GM18873 (cell line): ENCODE measurements around the gene EMC6.

Experiments
- ATAC-seq: cut with Tn5 transposase; IDR thresholded peaks from one replicate; pipeline ENCODE4 v1.9.1; 2021; ENCODE audit warnings: mild to moderate bottlenecking, moderate library complexity, moderate number of reproducible peaks; ENCODE audit not compliant: unreplicated experiment, low FRiP score

The EMC6 gene

DNA sequence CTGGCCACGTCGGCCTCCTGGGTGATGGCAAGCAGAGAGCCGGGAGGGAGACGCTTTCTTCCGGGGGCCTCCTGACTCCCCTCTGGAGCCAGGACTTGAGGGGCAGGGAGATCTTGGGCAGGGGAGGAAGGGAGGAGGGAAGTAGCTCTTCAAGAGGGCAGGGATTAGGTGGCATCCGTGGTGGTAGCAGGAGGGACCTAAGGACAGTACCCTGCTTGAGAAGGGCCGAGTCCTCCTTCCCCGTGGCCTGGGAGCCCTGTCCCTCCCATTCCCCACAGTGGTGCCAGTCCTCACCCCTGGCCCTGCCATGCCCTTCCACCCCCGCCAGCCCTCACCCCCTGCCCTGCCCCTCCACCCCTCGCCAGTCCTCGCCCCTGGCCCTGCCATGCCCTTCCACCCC is 12.8 kb upstream of the EMC6 start:
- ATAC-seq, result no peak

DNA sequence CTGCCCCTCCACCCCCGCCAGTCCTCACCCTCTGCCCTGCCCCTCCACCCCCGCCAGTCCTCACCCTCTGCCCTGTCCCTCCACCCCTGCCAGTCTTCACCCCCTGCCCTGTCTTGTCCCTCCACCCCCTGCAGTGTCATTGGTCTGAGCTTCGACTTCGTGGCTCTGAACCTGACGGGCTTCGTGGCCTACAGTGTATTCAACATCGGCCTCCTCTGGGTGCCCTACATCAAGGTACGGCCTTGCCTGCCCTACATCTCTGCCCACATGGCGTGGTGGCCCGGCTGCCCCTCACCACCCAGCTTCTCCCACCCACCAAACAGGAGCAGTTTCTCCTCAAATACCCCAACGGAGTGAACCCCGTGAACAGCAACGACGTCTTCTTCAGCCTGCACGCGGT is 12.3 kb upstream of the EMC6 start:
- no peak for ATAC-seq

GRCh38 chr17:3656755-3657587 is 11.6 kb upstream of the EMC6 start:
- no peak for ATAC-seq

DNA sequence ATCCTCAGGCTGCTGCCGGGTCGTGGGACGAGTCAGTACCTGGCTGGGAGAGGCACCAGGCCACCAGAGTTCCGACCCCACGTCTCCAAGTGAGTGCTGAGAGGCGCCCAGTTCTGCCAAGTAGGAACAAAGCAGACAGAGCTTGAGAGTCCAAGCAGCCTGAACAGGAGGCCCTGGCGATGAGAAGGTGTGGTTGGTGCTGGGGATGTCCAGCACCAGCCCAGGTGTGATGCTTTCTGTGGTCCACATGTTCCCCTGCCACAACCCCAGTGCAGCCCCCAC is 11.1 kb upstream of the EMC6 start:
- no peak for ATAC-seq

GRCh38 chr17:3657874-3658783 is 10.5 kb upstream of the EMC6 start:
- no peak for ATAC-seq

DNA sequence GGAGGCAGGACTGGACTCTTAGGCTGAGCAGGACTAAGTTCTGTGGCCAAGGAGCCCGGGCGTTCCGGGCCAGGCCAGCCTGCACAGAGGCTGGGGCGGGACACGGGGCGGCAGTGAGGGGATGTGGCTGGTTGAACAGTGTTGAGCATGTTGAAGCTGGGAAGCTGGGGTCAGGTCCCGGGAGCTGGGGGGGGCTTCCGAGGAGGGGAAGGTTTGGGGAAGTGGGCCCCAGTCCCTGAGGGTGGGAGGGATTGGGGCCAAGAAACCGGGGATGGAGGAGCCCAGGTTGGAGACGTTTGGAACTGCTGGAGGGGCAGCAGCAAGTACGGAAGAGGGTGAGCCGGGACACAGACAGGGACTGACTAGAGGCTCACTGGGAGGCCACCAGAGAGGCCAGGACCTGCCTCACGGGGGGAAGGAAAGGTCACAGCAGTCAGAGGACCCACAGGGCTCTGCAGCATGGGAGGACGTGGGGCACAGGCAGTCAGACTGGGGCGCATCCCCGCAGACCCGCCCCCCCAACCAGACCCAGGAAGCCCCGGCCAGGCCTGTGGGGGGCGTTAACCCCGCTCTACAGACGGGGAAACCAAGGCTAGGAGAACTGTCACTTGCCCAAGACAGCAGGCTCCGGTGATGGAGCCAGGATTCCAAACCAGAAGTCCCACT is 9.7 kb upstream of the EMC6 start:
- no peak for ATAC-seq

GRCh38 chr17:3659541-3660111 is 9.0 kb upstream of the EMC6 start:
- ATAC-seq, result no peak

DNA sequence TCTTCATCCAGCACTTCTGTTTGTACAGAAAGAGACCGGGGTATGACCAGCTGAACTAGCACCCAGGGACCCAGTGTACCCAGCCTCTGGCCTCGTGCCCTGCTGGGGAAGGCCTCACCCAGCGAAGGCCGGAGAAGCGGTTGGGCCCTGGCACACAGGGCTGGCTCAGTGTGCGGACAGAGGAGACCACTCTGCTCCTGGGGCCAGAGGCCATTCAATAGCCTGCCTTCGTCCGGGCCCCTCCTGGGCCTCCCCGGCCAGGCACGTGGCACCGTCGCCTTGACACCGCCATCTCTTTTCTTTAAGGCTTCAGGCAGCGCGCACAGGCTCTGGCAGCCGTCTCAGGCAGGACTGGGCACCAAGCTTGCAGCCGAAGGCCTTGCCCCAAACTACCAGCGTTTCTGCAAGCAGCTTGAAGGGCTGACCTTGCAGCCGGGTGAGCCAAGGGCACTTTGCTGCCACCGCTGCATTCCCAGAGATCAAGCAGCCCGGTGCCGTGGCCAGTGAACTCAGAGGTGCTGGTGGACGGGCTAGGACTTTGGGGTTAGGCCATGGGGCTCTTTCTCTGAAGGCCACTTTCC is 8.2 kb upstream of the EMC6 start:
- no peak for ATAC-seq

GRCh38 chr17:3663102-3664011 is 5.3 kb upstream of the EMC6 start:
- ATAC-seq, result no peak

DNA sequence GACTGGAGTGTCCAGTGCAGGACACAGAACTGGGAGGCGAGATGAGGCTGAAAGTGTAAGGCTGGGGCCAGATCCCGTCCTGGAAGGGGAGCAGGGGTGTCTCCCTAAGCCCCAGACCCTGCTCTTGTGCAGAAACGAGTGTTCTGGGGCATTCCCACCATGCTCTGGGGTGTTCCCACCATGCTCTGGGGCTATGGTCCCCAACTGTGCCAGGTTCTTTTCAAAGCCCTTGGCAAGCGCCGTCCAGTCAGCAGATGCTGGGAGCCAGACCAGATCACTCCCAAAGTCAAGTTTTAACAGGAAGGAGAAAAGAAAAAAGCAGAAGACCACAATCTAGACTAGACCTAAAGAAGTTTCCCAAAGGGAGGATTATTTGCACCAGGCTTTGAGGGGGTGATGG is 2.8 kb upstream of the EMC6 start:
- ATAC-seq, result no peak

DNA sequence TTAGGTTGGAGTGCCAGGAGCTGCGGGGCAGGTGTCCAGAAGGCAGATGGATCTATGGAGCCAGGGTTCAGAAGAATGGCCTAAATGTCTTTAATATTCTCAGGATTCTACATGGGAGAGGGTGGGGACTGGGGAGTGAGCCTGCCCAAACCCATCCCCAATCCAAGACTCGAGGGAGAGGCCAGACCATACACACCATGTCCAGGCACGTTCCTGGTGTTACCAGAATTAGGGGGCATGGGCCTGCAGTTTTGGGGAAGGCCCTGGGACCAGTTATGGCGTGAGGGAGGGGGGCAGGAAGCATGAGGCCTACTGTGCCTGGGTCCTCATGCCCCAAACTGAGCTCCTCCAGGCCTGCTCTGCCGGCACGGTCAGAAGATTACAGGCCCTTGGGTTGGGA is 2.1 kb upstream of the EMC6 start:
- no peak for ATAC-seq

GRCh38 chr17:3667366-3668278 is 990 bp upstream of the EMC6 start:
- peak; percentile 6 for ATAC-seq

- ATAC-seq, result no peak
Measured at GRCh38 chr17:3669085-3669347, 404 bp downstream of the EMC6 start.

DNA sequence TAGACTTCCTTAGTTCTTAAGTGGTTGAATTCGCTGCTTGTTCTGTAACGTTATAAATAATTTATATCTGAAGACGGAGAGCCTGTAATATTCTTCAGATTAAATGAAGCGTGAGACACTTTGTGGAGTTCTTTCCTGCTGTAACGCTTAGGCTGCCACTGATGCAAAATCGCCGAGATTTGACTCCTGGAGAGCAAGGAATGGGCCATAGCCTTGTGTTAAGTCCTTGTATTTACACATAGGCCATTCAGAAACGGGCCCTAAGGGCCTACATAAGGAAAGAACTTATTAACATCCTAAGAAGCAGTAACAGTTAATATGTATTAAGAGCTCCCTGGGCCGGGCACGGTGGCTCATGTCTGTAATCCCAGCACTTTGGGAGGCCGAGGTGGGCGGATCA is 936 bp downstream of the EMC6 start:
- ATAC-seq, result no peak

- ATAC-seq, result no peak
Measured at GRCh38 chr17:3672571-3672970, 4.0 kb downstream of the EMC6 start.

DNA sequence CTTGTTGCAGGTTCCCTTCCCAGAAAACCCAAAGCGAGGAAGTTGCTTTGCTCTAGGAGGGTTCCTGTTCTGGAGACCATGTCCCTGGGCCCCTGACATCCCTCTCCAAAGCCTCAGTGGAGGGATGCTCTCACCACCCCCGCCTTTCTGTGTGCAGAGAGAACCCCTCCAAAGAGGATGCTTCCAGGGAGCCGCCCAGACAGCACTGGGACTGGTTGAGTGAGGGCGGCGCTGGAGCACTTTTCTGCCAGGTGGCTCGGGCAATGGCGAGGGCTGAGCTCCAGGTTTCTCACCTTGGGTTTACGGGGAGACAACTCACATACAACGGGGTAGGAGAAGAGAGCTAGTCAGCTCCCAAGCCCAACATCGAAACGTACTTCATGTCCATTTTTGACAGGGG is 7.3 kb downstream of the EMC6 start:
- no peak for ATAC-seq

DNA sequence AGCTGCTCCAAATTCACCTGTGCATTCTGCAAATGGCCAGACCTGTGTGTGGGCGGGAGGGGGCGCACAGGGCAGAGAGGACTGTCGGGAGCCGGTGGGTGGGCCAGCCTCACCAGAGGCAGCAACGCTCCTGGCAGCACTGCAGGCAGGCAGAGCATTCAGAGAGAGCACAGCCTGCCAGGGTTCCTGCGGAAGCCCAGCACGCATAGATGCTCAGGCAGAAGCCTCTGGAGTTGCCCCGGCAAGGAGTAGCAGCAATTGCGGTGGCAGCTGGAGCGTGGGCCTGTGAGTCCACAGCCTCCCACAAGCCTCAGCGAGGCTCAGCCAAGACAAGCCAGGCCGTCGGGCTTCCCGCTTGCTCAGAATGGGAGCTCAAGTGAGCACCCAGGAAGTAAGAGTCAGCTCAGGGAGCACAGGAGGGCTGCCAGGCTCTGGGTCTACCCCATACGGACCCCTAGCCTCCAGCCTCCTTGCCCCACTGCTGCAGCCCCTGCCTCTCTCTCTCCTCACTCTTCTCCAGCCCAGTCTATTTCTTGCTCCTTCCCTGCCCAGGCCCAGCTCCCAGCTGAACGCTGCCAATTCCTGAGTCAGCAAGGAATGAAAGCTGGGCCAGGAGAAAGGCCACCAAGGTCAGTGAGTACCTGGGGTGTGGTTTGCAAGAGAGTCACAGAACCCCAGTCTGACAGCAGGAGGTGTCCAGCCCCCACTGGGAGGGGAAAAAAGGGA is 9.6 kb downstream of the EMC6 start:
- ATAC-seq, result no peak

DNA sequence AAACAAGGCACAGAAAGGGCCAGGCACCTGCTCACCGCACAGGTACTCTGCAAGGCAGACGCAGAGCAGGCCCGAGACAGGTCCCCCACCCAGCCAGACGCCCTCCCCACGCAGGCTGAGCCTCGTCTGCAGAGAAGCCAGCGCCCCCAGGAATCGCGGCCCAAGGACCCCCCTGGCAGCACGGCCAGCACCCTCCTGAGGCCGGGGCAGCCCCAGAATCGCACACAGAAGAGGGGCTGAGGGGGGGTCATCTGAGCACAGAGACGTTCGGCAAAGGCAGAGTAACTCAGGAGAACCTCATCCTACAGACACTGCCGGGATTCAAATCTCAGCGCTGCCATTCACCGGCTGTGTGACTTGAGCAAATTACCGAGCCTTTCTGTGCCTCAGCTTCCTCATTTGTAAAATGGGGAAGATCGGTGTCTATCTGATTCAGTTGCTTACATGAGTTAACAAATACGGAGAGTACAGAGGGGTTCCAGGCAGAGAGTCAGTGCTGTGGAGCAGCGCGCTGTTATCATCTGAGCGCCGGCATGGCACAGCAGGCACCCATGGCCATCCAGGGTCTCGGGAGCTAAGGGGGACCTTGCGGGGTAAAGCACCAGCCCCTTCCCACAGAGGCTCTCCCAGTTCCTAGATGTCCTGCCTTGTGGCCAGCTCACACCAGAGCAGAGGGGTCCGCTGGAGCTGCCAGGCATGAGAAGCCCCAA is 10.4 kb downstream of the EMC6 start:
- no peak for ATAC-seq
